H1 (cell line): Measurements from ENCODE around the gene PLPPR1.

Source experiments
- CEBPB ChIP-seq: IDR thresholded peaks from 2 replicates; pipeline ENCODE4 v1.6.1; 2012; ENCODE audit warnings: low read depth, low read length
- EZH2 ChIP-seq: fragments of 200-600 bp; sonication (generic); IDR thresholded peaks from 2 replicates; pipeline ENCODE4 v1.7.1; 2012; ENCODE audit warnings: low read depth, mild to moderate bottlenecking, moderate library complexity, low read length, inconsistent platforms; ENCODE audit not compliant: severe bottlenecking
- GABPA ChIP-seq: IDR thresholded peaks from 2 replicates; pipeline ENCODE4 v1.6.1; 2011; ENCODE audit warnings: mild to moderate bottlenecking, low read length, moderate library complexity, borderline replicate concordance; ENCODE audit not compliant: insufficient read depth
- GTF2F1 ChIP-seq: IDR thresholded peaks from 2 replicates; pipeline ENCODE4 v1.6.1; 2012; ENCODE audit warnings: low read depth, low read length, improper control_type of control experiment, borderline replicate concordance
- JUN ChIP-seq: IDR thresholded peaks from 2 replicates; pipeline ENCODE4 v1.6.1; 2011; ENCODE audit warnings: low read depth, mild to moderate bottlenecking, improper control_type of control experiment, low read length
- JUND ChIP-seq: IDR thresholded peaks from 2 replicates; pipeline ENCODE4 v1.6.1; 2011; ENCODE audit warnings: mild to moderate bottlenecking, improper control_type of control experiment, low read length
- KDM1A ChIP-seq: fragments of 200-600, 300-600 bp; sonication (generic); IDR thresholded peaks from 2 replicates; pipeline ENCODE4 v1.7.1; 2016; ENCODE audit warnings: mild to moderate bottlenecking, low read length, borderline replicate concordance
- POLR2AphosphoS5 ChIP-seq: IDR thresholded peaks from 2 replicates; pipeline ENCODE4 v1.6.1; 2011; ENCODE audit warnings: low read depth, low read length
- TAF1 ChIP-seq: IDR thresholded peaks from 2 replicates; pipeline ENCODE4 v1.6.1; 2011; ENCODE audit warnings: mild to moderate bottlenecking, low read depth, low read length
- TEAD4 ChIP-seq: IDR thresholded peaks from 2 replicates; pipeline ENCODE4 v1.6.1; 2012; ENCODE audit warnings: low read depth, low read length, inconsistent platforms, mixed read lengths
- TF ChIP-seq, protein P1 (sequence below), 3 experiments: IDR thresholded peaks; 1 replicate in 2 of 3; 2 replicates in 1 of 3; pipeline versions ENCODE4 v1.5.1 to v1.6.1; 2011; ENCODE audit warnings: low read length in 3 of 3, mild to moderate bottlenecking in 3 of 3, inconsistent platforms in 2 of 3, low read depth in 1 of 3, moderate library complexity in 1 of 3; ENCODE audit not compliant: insufficient read depth in 1 of 3; ENCODE audit errors: control extremely low read depth in 1 of 3

- TF ChIP-seq JUN (no peak), KDM1A (no peak), GTF2F1 (no peak), JUND (no peak), GABPA (no peak), TAF1 (no peak), CEBPB (no peak), TEAD4 (no peak), EZH2 (no peak), POLR2AphosphoS5 (no peak)
- TF ChIP-seq, protein P1, sequence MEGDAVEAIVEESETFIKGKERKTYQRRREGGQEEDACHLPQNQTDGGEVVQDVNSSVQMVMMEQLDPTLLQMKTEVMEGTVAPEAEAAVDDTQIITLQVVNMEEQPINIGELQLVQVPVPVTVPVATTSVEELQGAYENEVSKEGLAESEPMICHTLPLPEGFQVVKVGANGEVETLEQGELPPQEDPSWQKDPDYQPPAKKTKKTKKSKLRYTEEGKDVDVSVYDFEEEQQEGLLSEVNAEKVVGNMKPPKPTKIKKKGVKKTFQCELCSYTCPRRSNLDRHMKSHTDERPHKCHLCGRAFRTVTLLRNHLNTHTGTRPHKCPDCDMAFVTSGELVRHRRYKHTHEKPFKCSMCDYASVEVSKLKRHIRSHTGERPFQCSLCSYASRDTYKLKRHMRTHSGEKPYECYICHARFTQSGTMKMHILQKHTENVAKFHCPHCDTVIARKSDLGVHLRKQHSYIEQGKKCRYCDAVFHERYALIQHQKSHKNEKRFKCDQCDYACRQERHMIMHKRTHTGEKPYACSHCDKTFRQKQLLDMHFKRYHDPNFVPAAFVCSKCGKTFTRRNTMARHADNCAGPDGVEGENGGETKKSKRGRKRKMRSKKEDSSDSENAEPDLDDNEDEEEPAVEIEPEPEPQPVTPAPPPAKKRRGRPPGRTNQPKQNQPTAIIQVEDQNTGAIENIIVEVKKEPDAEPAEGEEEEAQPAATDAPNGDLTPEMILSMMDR (IDR thresholded peaks at IDR 0.05; ENCODE audit: control extremely low read depth in 1 of 3, insufficient read depth in 1 of 3, low read depth in 1 of 3, low read length in 3 of 3) = no peak
Observed at GRCh38 chr9:101030086-101030391, 1.5 kb downstream of the PLPPR1 start.
